ENCODE results near the gene B3GNT5. TPM values are rescaled to one million over a fixed set of nuclear protein-coding genes. Genes with fewer than 3 reads are reported as not detected.

B3GNT5 gene
- polyA plus RNA-seq, 3 donors: 22.3 to 27.8 (median 23.8) TPM

DNA sequence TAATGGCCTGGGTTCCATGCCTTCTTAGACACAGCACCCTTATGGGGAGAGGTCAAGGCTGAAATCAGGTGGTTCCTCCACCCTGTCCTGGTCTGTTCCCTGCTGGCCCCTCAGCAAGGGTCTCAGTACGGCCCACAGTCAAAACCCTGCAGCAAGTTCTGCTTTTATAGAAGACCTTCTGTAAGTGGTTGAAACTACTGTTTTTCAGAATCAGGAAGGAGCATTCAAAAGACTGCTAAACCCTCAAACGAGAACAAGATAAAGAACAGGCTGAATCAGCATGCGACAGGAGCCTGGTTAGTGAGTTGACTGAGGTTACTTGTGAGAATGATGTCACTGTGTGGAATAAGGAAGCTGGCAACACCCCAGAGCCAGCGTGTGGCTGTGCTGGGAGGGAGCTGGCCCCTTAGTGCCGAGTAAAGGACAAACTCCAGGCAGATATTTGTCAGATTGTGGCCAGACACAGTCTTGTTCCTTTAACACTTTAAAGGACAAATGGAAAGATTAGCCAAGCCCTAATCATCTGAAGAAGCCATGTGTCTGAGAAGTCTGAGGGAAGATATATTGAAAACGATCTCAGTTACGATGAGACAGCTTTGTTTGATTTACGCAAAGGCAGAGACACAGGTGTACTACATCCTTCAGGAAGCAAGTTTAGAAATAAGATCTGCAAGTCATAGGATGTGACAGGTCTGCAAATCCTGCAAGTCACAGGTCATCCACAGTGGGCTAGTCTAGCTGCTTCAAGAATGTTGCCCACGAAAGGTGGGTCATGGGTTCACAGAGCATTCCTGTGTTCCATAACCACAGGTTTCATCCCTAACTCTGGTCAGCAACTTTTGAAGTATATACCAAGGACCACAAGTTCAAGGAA, 54.0 kb downstream of the B3GNT5 start:
- peak in 1 of 11 donors; percentile 37 for DNase-seq (ENCODE audit: extremely low read depth in 1 of 11, low read depth in 9 of 11, low spot score in 4 of 11)

GRCh38 chr3:183307749-183308148, 54.7 kb downstream of the B3GNT5 start:
- DNase-seq (ENCODE audit: extremely low read depth in 1 of 11, low read depth in 9 of 11, low spot score in 4 of 11): no peak

GRCh38 chr3:183308751-183309150, 55.7 kb downstream of the B3GNT5 start:
- no peak for DNase-seq (ENCODE audit: extremely low read depth in 1 of 11, low read depth in 9 of 11, low spot score in 4 of 11)

GRCh38 chr3:183309276-183309675, 56.2 kb downstream of the B3GNT5 start:
- no peak for DNase-seq (ENCODE audit: extremely low read depth in 1 of 11, low read depth in 9 of 11, low spot score in 4 of 11)

GRCh38 chr3:183310936-183311335, 57.9 kb downstream of the B3GNT5 start:
- DNase-seq (ENCODE audit: extremely low read depth in 1 of 11, low read depth in 9 of 11, low spot score in 4 of 11): no peak

- no peak for DNase-seq (ENCODE audit: extremely low read depth in 1 of 11, low read depth in 9 of 11, low spot score in 4 of 11)
These were observed 59.4 kb downstream of the B3GNT5 start for GRCh38 chr3:183312433-183312832.

- DNase-seq (ENCODE audit: extremely low read depth in 1 of 11, low read depth in 9 of 11, low spot score in 4 of 11): no peak
These were observed 60.3 kb downstream of the B3GNT5 start for GRCh38 chr3:183313351-183313750.

GRCh38 chr3:183313764-183314163, 60.7 kb downstream of the B3GNT5 start:
- DNase-seq (ENCODE audit: extremely low read depth in 1 of 11, low read depth in 9 of 11, low spot score in 4 of 11): no peak

- no peak for DNase-seq (ENCODE audit: extremely low read depth in 1 of 11, low read depth in 9 of 11, low spot score in 4 of 11)
These were observed 62.7 kb downstream of the B3GNT5 start for GRCh38 chr3:183315739-183316138.

DNA sequence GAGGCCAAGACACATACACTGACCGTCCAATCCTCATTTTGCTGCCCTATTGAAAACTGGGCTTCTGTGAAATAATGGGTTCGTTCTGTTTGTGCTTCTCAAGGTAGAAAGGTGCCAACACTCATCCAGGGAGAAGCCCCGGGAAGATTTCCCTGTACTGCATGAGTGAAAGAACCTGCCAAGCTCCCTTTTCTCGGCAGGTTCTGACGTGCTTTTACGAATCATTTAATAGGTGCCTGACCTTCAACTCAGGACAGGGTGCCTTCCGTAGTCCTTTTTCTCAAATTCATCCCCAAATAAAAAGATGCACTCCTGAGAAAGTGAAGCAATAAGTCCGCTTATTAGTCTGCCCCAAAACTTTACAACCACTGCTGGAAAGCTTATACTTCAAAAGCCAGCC, 64.2 kb downstream of the B3GNT5 start:
- no peak for DNase-seq (ENCODE audit: extremely low read depth in 1 of 11, low read depth in 9 of 11, low spot score in 4 of 11)

DNA sequence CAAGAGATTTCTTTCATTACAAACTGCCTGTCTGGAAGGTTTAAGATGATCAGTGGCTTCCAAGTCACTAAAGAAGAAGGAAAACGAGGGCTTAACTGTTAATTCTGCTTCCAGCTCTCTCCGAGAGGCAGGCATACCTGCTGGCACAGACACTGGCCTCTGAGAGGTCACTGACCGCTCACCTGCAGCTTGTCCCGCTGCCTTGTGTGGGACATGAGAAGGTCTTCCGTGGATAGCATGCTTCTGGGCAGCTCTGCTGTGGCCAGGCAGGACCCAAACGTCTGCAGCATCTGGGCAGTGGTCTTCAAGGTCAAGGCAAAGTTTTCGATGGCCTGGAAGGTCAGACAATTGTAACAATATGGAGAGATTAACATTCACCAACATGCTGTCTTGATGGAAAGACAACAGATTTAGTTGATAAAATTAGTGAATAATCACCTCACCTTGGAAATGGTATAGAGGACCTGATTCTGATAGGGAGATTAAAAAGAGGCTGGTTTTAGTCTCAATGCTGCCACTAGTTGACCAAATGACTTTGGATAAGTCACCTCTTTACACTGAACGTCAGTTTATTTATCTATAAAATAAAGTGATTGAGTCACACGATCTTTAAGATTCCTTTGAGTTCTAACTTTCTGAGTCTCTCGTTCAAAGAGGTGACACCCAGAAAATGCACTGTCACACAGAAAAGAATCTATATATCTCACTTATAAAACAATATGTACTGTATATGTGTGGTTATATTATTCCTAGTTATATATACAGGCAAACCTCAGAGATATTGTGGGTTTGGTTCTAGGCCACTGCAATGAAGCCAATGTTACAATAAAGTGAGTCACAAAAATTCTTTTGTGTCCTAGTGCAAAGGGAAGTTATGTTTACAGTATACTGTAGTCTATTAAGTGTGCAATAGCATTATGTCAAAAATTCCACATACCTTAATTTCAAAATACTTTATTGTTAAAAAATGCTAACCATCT, 65.1 kb downstream of the B3GNT5 start:
- DNase-seq (ENCODE audit: extremely low read depth in 1 of 11, low read depth in 9 of 11, low spot score in 4 of 11): no peak

GRCh38 chr3:183318877-183319276, 65.8 kb downstream of the B3GNT5 start:
- no peak for DNase-seq (ENCODE audit: extremely low read depth in 1 of 11, low read depth in 9 of 11, low spot score in 4 of 11)

DNA sequence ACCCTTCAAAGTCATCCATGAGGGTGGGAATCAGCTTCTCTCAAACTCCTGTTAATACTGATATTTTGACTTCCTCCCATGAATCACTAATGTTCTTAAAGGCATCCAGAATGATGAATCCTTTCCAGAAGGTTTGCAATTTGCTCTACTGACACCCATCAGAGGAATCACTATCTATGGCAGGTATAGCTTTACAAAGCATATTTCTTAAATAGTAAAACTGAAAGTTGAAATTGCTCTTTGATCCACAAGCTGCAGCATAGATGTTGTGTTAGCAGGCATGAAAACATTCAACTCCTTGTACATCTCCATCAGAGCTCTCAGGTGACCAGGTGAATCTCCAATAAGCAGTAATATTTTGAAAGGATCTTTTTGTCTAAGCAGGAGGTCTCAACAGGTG, 66.3 kb downstream of the B3GNT5 start:
- no peak for DNase-seq (ENCODE audit: extremely low read depth in 1 of 11, low read depth in 9 of 11, low spot score in 4 of 11)

Other genes starting within 250 kb of the B3GNT5 start
- 10 to 100 TPM; 53.8 to 73.8 (median 62.0) TPM for gene MCCC1, start 153.8 kb upstream of the B3GNT5 start, polyA plus RNA-seq (ENCODE audit: insufficient read length in 3 of 3)
- 1 to 10 TPM; 2.3 to 4.2 (median 3.5) TPM for gene LAMP3, start 90.5 kb upstream of the B3GNT5 start, polyA plus RNA-seq (ENCODE audit: insufficient read length in 3 of 3)
- 1 to 10 TPM in 1 of 3 donors, under 1 TPM in 2; 0.62 to 1.2 (median 0.81) TPM for gene MCF2L2, start 175.4 kb downstream of the B3GNT5 start, polyA plus RNA-seq (ENCODE audit: insufficient read length in 3 of 3)

All from renal cortex interstitium (tissue), 11 donors.